RWPE1 (cell line): Measurements from ENCODE around the gene NSD1.
A peak's percentile ranks its signal among the peaks of the same experiment; 100 is the strongest.

Source experiments
- CTCF ChIA-PET: fragments of 350-600 bp; sonication (Branson Sonifier 250); formaldehyde crosslinking; extraction: SDS; loops from one replicate; lab custom pipeline; 2021; lab: Yijun Ruan, JAX
- POLR2A ChIA-PET: fragments of 400-600 bp; formaldehyde crosslinking; extraction: SDS; loops from one replicate; lab custom pipeline; 2020; ENCODE audit warnings: antibody characterized with exemption; ENCODE audit not compliant: low non-redundant PET; lab: Yijun Ruan, JAX
- DNase-seq: peaks from one replicate; pipeline ENCODE4 v3.0.0; 2012; ENCODE audit warnings: low spot score
- H3K27ac ChIP-seq: fragments of 450-650 bp; 2 replicates; pipeline ENCODE4 v1.5.1; 2017
- CTCF ChIP-seq: fragments of 450-650 bp; conservative IDR thresholded peaks from 2 replicates; pipeline ENCODE4 v1.5.1; 2017; ENCODE audit warnings: low read depth, mild to moderate bottlenecking

Gene NSD1

GRCh38 chr5:177327539-177328522 is 194.3 kb downstream of the NSD1 start:
- no peak for TF ChIP-seq CTCF
- DNase-seq, result peak; percentile 29
- H3K27ac ChIP-seq, result peak overlapping the region; percentile 44
- CTCF ChIA-PET, result interaction anchor here (0.6 to 2.0 kb wide), 3 partner anchors 10 to 18 kb away, joined by 4 to 8 read pairs (median 4); no protein-coding TSS in a partner anchor
- POLR2A ChIA-PET, result interaction anchor here (0.5 kb wide), 1 partner anchor 19 kb away, joined by 3 read pairs; no protein-coding TSS in a partner anchor

GRCh38 chr5:177328545-177329231 is 195.1 kb downstream of the NSD1 start:
- CTCF ChIA-PET, result interaction anchor here (0.9 to 2.0 kb wide), 2 partner anchors 10 to 11 kb away, joined by 4 to 8 read pairs; no protein-coding TSS in a partner anchor
- H3K27ac ChIP-seq, result peak overlapping the region; percentile 44; the same call in 1 of the 2 replicates
- TF ChIP-seq CTCF, result no peak
- no peak for DNase-seq
- POLR2A ChIA-PET, result no interaction called here

- ChIA-PET POLR2A (no interaction called here), CTCF (interaction anchor here (0.8 kb wide), 1 partner anchor 12 kb away, joined by 3 read pairs; no protein-coding TSS in a partner anchor)
- no peak for DNase-seq
- H3K27ac ChIP-seq, result no peak overlapping the region
- no peak for TF ChIP-seq CTCF
These were observed 196.3 kb downstream of the NSD1 start for GRCh38 chr5:177329883-177330282.

DNA sequence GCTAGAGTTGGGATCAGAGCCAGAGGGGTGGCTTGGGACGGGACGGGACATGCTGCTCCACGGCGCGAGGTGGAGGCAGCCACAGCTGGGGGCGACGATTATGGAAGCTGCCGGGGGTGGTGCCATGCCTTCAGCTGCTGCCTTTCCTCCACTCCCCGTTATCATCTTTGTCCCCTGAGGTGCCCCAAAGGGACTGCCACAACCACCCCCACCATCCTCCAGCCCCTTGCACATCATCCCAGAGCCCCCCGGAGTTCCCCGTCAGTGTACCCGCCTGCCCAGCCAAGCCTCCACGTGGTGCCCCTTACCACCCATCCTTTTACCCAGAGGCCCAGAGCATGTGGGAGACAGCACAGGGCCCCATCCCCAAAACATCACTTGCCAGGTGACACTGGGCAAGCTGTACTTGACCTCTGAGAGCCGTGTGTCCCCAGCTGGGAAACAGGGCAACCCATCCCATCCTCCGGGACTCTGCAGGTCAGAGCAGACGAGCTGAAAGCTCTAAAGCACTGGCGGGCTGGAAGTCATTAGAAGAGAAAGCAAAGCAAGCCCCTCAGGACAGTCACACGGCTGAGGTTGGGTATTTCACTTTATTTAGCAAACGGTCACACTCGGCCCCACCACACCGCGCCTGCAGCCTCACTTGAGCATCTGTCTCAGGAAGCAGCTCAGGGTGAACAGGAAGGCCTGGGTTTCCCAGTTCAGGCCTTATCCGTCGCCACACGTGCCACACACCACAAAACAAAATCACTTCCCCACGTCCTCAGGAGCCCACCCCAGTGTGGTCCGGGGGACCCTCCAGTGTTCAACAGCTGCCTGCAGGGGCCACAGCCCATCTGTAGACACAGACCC is 197.6 kb downstream of the NSD1 start:
- no peak for TF ChIP-seq CTCF
- no peak for DNase-seq
- ChIA-PET CTCF (no interaction called here), POLR2A (no interaction called here)
- no peak overlapping the region for H3K27ac ChIP-seq

DNA sequence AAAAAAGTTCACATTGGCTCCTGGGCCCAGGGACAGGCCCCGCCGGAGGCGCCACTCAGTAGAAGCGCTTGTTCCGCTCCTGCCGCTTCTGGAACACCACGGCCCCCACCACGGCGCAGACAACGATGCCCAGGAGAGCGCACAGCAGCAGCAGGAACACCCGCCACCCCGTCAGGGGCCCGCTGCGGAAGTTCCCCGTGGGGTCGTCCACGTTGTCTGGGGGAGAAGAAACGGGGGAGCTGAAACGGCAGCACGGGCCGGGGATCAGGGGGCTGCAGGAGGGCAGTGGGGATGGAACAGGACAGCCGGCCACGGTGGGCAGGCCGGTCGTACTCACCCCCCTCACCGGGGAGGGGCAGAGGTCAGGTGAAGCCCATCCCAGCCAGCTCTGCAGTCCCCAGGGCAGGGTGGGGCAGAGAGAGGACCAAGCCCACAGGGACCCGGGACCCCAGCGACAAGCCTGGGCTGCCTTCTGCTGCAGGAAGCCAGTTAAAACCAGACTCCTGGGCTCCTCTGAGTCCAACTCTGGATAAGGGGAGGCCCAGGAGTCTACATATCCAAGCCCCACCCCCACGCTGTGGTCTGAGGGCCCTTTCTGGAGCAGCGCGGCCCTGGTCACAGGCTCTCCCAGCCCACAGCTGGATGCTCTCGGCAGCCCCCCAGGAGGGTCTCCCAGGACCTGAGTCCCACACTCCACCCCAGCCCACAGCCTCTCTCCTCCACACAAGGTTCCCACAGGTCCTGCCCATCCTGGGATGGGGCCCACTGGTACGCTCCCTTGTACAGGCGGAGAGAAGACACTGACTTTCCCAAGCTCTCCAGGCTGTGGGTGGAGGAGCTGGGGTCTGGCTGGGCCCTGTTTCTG is 198.7 kb downstream of the NSD1 start:
- ChIA-PET CTCF (no interaction called here), POLR2A (no interaction called here)

More for the DNA sequence above, 198.7 kb downstream of the NSD1 start:
- no peak overlapping the region; the same call in 1 of the 2 replicates for H3K27ac ChIP-seq
- no peak for TF ChIP-seq CTCF
- DNase-seq, result no peak
